HFFc6 (cell line): ENCODE data around the gene PAQR3. TPM values are rescaled to one million over a fixed set of nuclear protein-coding genes. Genes with fewer than 3 reads are reported as not detected.

Source experiments
- DNase-seq: peaks from one replicate; pipeline ENCODE4 v3.0.0-alpha.2; 2018
- H3K27ac Mint-ChIP-seq: 2 replicates; pipeline ENCODE4 v1.8.0; 2020; ENCODE audit warnings: mild to moderate bottlenecking, mixed read lengths
- H3K27me3 Mint-ChIP-seq: 2 replicates; pipeline ENCODE4 v1.8.0; 2021; ENCODE audit warnings: mild to moderate bottlenecking, moderate library complexity, mixed read lengths; ENCODE audit not compliant: insufficient read depth
- H3K36me3 Mint-ChIP-seq: 2 replicates; pipeline ENCODE4 v1.8.0; 2021; ENCODE audit warnings: low read depth, mixed read lengths
- H3K4me1 Mint-ChIP-seq: 2 replicates; pipeline ENCODE4 v1.8.0; 2020; ENCODE audit warnings: low read depth, mixed read lengths
- H3K4me3 Mint-ChIP-seq: 2 replicates; pipeline ENCODE4 v1.8.0; 2020; ENCODE audit warnings: mild to moderate bottlenecking, moderate library complexity, mixed read lengths
- H3K9me3 Mint-ChIP-seq: 2 replicates; pipeline ENCODE4 v1.8.0; 2020; ENCODE audit warnings: mild to moderate bottlenecking, mixed read lengths
- total RNA-seq, 6 experiments: library from RNA; stranded (reverse); fragmentation: NEBNext Ultra II Directional; extraction: Animal tissue kit (Norgen Biotek cat#: 25700); gene quantifications; 2 replicates in 1 of 6; 3 replicates in 5 of 6; pipeline ENCODE4 v1.2.3, GENCODE V29; 2021
- TF ChIP-seq, protein P1 (sequence below): fragments of 200-600 bp; sonication (generic); IDR thresholded peaks from 2 replicates; pipeline ENCODE4 v1.5.0; 2021; ENCODE audit warnings: antibody characterized with exemption, mild to moderate bottlenecking

PAQR3 gene
- total RNA-seq, 6 experiments from 2014 or later, result 18.1 to 26.3 (median 22.1) TPM

DNA sequence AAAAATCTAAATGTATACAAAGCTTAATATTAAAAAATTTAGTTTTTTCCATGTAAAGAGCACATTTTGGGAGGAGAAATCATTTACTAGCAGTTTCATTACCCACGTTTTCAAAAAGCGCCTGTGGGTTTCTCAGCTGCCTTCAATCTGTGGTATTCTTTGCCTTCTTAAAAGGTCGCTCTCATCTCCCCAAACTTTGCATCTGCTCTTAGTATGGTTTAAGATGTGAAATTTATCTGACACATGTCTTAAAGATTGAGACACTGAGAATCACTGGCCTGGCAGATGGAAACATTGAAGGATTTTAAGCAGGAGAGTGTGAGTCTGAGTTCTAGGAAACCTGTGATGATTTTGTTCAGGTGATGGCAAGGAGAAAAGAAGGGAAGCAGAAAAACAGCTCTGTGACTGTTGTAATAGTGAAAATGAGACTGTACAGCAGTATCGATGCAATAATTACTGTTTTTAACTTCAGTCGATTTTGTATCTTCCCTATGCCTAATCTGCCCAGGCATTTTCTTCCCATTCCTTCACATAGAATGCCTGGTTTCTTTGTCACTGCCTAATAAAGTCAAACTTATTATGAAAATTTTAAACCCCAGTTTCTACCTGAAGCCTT, 75.9 kb downstream of the PAQR3 start:
- no peak overlapping the region for H3K27ac Mint-ChIP-seq
- peaks cover 4% of the 10 kb centered on the region; the same call in 1 of the 2 replicates for H3K36me3 Mint-ChIP-seq

GRCh38 chr4:78862314-78862737, 76.9 kb downstream of the PAQR3 start:
- Mint-ChIP-seq H3K27me3 (no peaks in the 10 kb centered on the region; the same call in 1 of the 2 replicates), H3K4me3 (no peak overlapping the region), H3K4me1 (peaks cover 11% of the 10 kb centered on the region), H3K36me3 (peaks cover 4% of the 10 kb centered on the region; the same call in 1 of the 2 replicates), H3K27ac (no peak overlapping the region), H3K9me3 (no peaks in the 10 kb centered on the region)
- TF ChIP-seq, protein P1, sequence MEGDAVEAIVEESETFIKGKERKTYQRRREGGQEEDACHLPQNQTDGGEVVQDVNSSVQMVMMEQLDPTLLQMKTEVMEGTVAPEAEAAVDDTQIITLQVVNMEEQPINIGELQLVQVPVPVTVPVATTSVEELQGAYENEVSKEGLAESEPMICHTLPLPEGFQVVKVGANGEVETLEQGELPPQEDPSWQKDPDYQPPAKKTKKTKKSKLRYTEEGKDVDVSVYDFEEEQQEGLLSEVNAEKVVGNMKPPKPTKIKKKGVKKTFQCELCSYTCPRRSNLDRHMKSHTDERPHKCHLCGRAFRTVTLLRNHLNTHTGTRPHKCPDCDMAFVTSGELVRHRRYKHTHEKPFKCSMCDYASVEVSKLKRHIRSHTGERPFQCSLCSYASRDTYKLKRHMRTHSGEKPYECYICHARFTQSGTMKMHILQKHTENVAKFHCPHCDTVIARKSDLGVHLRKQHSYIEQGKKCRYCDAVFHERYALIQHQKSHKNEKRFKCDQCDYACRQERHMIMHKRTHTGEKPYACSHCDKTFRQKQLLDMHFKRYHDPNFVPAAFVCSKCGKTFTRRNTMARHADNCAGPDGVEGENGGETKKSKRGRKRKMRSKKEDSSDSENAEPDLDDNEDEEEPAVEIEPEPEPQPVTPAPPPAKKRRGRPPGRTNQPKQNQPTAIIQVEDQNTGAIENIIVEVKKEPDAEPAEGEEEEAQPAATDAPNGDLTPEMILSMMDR, result no peak
- DNase-seq, result no peak

More for the DNA sequence above, 75.9 kb downstream of the PAQR3 start:
- Mint-ChIP-seq H3K9me3 (no peaks in the 10 kb centered on the region), H3K4me1 (peaks cover 11% of the 10 kb centered on the region), H3K27me3 (no peaks in the 10 kb centered on the region; the same call in 1 of the 2 replicates), H3K4me3 (no peak overlapping the region)
- TF ChIP-seq, protein P1, result no peak
- DNase-seq, result no peak

Other genes starting within 250 kb of the PAQR3 start
- gene BMP2K, start 163.1 kb downstream of the PAQR3 start, total RNA-seq, result 10 to 100 TPM; 32.3 to 53.5 (median 43.0) TPM